Colonic mucosa (tissue), 4 donors: ENCODE measurements around the gene SHROOM4. TPM values are rescaled to one million over a fixed set of nuclear protein-coding genes. Genes with fewer than 3 reads are reported as not detected.
A peak's percentile ranks its signal among the peaks of the same experiment; 100 is the strongest.

Experiments
- DNase-seq: peaks from one replicate; pipeline ENCODE4 v3.0.0-alpha.2; 2020
- H3K27ac ChIP-seq: fragments of 200-600 bp; one replicate; pipeline ENCODE4 v1.8.0; 2021
- H3K27me3 ChIP-seq: fragments of 200-600 bp; one replicate; pipeline ENCODE4 v1.8.0; 2021
- H3K36me3 ChIP-seq: fragments of 200-600 bp; one replicate; pipeline ENCODE4 v1.8.0; 2021
- H3K4me1 ChIP-seq: fragments of 200-600 bp; one replicate; pipeline ENCODE4 v1.8.0; 2021; ENCODE audit warnings: mild to moderate bottlenecking
- H3K4me3 ChIP-seq: fragments of 200-600 bp; one replicate; pipeline ENCODE4 v1.8.0; 2021
- H3K9ac ChIP-seq, 2 donors: one replicate each; pipeline ENCODE4 v1.7.0; 2013; ENCODE audit warnings: control low read depth in 2 of 2, low read depth in 2 of 2, low read length in 2 of 2
- H3K9me3 ChIP-seq: fragments of 200-600 bp; one replicate; pipeline ENCODE4 v1.8.0; 2021
- CTCF ChIP-seq: fragments of 200-600 bp; IDR thresholded peaks from one replicate; pipeline ENCODE4 v1.8.0; 2022; ENCODE audit warnings: antibody characterized with exemption, mild to moderate bottlenecking
- intact Hi-C: fragments of 100-400 bp; cut with DNase I; formaldehyde crosslinking; loops from one replicate; pipeline ENCODE4 v1.14.1; 2022
- total RNA-seq, 2 donors: library from RNA; stranded (reverse); fragmentation: NEBNext Ultra II Directional in 1 of 2; extraction: Animal tissue kit (Norgen Biotek cat#: 25700) in 1 of 2; gene quantifications; one replicate each; pipeline ENCODE4 v1.2.1, GENCODE V29; 2021
- donor health status: healthy.
- donor health status: DM: no; HTN: no; CAD: no.
- donor health status: DM: no; HTN: no; CAD: no.

SHROOM4 gene
- total RNA-seq, 2 donors from 2014 or later = 2.2 to 3.3 TPM

GRCh38 chrX:50853399-50853798 is 39.4 kb upstream of the SHROOM4 start:
- Histone ChIP-seq H3K27ac (no peak overlapping the region), H3K9me3 (no peaks in the 10 kb centered on the region), H3K27me3 (no peaks in the 10 kb centered on the region), H3K4me1 (no peaks in the 10 kb centered on the region), H3K9ac (no peak overlapping the region), H3K36me3 (no peaks in the 10 kb centered on the region), H3K4me3 (no peak overlapping the region)
- intact Hi-C loops = no loop called here
- peak; percentile 18 for DNase-seq
- TF ChIP-seq CTCF = no peak

GRCh38 chrX:50852524-50852923 is 38.5 kb upstream of the SHROOM4 start:
- TF ChIP-seq CTCF = no peak
- DNase-seq = no peak
- intact Hi-C loops = no loop called here
- H3K27me3 ChIP-seq = no peaks in the 10 kb centered on the region
- no peaks in the 10 kb centered on the region for H3K4me1 ChIP-seq
- H3K9ac ChIP-seq = no peak overlapping the region
- no peak overlapping the region for H3K27ac ChIP-seq
- H3K36me3 ChIP-seq = no peaks in the 10 kb centered on the region
- no peak overlapping the region for H3K4me3 ChIP-seq
- no peaks in the 10 kb centered on the region for H3K9me3 ChIP-seq

GRCh38 chrX:50842221-50842620 is 28.2 kb upstream of the SHROOM4 start:
- Histone ChIP-seq H3K4me3 (no peak overlapping the region), H3K27ac (no peak overlapping the region), H3K36me3 (no peaks in the 10 kb centered on the region), H3K9me3 (no peaks in the 10 kb centered on the region), H3K27me3 (no peaks in the 10 kb centered on the region), H3K9ac (no peak overlapping the region), H3K4me1 (no peaks in the 10 kb centered on the region)
- DNase-seq = no peak
- intact Hi-C loops = no loop called here
- no peak for TF ChIP-seq CTCF

GRCh38 chrX:50839730-50840129 is 25.7 kb upstream of the SHROOM4 start:
- Histone ChIP-seq H3K4me1 (no peaks in the 10 kb centered on the region), H3K36me3 (no peaks in the 10 kb centered on the region), H3K27ac (no peak overlapping the region), H3K9ac (no peak overlapping the region), H3K9me3 (no peaks in the 10 kb centered on the region), H3K4me3 (no peak overlapping the region), H3K27me3 (no peaks in the 10 kb centered on the region)
- no peak for DNase-seq
- intact Hi-C loops = no loop called here
- no peak for TF ChIP-seq CTCF

GRCh38 chrX:50838820-50839600 is 25.0 kb upstream of the SHROOM4 start:
- no peak for DNase-seq
- no peak overlapping the region for H3K27ac ChIP-seq
- H3K27me3 ChIP-seq = no peaks in the 10 kb centered on the region
- no peaks in the 10 kb centered on the region for H3K4me1 ChIP-seq
- H3K4me3 ChIP-seq = no peak overlapping the region
- intact Hi-C loops = no loop called here
- H3K9me3 ChIP-seq = no peaks in the 10 kb centered on the region
- H3K36me3 ChIP-seq = no peaks in the 10 kb centered on the region
- TF ChIP-seq CTCF = no peak
- H3K9ac ChIP-seq = no peak overlapping the region
